GM21447 (cell line): ENCODE results near the gene GPR55.
"Not testable (repeated sequence)": the region's sequence is repeated elsewhere in the genome, so short reads cannot be mapped to it uniquely, and the experiment has no call there.

Experiments used
- ATAC-seq: cut with Tn5 transposase; IDR thresholded peaks from one replicate; pipeline ENCODE4 v1.9.1; 2021; ENCODE audit not compliant: unreplicated experiment

Gene GPR55

GRCh38 chr2:230951396-230951795 lies 26.4 kb upstream of the GPR55 start:
- no peak for ATAC-seq

- ATAC-seq, result no peak
These were observed 25.9 kb upstream of the GPR55 start for GRCh38 chr2:230950874-230951339.

- ATAC-seq, result peak; percentile 56
These were observed 25.2 kb upstream of the GPR55 start for GRCh38 chr2:230949966-230950873.

GRCh38 chr2:230947908-230948365 lies 22.9 kb upstream of the GPR55 start:
- ATAC-seq, result peak; percentile 32

DNA sequence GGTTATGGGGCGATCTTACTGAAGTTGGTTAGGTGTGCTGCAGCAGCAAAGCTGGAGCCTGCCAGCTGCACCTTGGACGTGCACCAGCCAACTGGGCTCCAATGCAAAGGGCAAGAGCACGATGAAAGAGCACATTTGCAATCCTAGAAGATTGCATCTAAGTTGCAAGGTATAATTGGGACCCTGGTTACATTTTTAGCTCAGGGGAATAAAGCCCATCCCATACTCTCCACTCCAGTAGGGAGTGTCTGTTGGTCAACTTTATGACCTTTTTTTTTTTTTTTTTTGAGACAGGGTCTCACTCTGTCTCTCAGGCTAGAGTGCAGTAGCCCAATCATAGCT lies 22.2 kb upstream of the GPR55 start:
- ATAC-seq, result no peak

DNA sequence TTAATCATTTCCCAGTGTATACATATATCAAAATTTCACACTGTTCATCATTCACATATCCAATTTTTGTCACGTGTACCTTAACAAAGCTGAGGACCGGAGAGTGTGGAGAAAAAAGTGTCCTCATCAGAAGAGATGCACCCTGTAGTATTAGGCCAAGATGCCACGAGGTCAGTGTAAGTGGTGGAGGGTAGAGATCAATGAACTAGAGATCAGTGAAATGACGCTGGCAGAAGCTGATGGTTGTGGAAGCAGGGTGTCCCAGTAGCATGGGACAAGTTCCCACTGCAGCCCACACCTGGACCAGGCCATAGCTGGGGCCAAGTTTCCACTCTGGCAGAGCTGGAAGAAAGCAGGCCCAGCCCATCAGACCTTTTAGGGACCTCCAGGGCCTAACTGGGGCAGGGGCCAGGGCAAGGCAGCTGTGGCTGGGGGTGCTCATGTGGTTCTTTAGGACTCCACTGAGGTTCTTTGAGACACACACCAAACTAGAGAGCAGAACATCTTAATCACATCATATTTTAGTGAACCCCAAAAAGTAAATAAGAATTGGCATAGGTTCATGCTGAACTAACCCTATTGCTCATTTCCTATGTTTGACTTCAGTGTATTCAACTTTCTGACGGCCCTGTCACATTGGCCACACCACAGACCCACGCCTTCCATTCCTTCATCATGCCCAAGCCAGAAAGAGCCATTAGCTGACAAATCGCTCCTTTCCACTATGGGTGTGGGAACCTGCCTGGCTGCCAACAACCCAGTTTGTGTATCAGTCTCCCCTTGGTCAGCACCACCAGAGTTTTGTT lies 21.6 kb upstream of the GPR55 start:
- no peak for ATAC-seq

GRCh38 chr2:230944757-230945372 lies 19.8 kb upstream of the GPR55 start:
- ATAC-seq, result no peak

- peak; percentile 50 for ATAC-seq
These were observed 19.1 kb upstream of the GPR55 start for GRCh38 chr2:230944123-230944653.

DNA sequence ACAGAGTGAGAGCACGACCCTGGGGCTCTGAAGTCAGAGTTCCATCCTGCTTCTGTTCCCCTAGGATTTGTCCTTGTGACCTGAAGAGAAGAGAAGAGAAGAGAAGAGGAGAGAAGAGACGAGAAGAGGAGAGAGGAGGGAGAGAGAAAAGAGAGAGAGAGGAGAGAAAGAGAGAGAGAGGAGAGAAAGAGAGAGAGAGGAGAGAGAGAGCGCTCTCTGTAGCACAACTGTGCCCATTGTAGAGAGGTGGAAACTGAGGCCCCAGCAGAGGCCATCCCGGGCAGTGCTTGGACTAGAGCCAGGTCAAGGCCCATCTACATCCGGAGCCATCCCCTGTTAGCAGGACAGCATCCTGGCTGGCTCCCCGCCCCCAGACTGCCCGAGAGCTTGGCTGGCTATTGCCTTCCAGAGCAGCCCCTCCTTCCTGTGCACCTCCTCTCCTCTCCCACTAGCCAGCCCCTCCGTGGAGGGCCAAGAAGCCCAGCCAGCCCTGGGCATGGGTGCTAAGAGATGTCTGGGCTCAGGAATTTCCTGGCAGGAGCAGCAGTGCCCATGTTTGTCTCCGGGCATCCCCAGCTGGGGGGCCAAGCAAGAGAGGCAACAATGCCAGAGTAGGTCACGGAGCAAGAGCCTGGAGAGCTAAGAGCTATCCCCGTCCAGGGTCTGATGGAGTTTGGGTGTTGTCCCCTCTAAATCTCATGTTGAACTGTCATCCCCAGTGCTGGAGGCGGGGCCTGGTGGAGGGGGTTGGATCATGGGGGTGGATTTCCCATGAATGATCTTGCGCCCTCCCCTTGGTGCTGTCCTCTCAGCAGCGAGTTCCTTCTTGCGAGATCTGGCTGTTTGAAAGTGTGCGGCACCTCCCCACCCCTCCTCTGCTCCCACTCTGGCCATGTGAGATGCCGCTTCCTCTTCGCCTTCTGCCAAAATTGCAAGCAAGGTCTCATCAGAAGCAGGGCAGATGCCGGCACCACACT lies 18.2 kb upstream of the GPR55 start:
- ATAC-seq, result peak; percentile 59

DNA sequence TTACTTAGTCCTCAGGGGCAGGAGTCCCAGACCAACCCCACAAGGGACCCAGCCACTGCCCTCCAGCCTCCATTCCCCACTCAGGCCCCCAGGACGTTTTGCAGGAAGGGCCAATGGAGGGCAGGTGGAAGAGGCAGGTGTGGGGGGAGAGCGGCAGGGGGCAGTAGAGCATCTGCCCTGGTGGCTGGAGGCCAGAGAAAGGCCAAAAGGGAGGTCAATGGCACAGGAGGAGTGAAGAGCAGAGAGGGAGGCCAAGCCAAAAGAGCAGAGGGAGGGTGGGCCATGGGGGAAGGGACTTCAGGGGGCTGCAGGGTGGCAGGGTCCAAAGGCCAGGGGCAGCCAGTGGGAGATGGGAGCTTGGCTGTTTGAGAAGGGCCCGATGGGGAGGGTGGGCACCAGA lies 17.3 kb upstream of the GPR55 start:
- no peak for ATAC-seq

DNA sequence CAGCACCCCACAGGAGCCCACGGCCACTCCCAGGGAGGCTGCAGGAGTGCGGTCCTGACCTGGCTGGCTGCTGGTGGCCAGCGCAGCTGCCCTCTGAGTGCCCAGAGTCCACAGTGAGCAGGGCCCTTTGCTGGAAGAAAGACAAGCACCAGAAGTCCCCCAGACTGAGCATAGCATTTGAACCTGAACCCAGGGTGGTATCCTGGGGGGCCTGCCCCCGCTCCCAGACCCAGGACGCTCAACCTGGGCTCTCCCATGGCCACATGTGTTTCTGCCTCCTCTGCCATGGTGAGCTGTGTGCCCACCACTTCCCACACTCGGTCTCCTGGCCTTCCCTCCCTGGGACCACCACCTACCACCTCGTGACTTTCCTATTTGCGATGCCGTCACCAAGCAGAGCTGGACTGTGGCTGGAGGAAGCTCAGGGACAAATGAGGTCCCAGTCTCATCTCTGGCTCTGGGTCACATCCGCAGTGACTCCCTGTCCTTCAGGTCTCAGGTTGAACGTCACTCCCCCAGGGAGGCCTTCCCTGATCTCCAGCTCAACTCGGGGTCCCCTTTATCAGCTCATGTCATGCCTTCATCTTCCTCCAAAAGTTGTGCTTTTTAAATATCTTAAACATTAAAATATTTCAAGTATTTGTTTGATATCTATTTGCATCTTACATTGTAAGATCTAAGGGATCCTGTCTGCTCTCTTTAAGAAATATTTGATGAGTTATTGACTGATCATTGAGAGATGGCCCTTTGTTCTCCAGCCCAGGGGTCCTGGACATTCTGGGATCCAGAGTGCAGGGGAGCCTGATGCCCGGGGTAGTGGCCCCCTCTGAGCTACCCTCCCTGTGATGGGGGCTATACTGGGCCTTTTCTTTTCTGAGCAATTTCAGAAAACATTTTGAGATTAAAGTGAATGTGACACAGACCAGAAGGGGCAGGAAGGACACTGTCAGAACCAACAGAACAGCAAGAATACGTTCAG lies 16.4 kb upstream of the GPR55 start:
- ATAC-seq, result no peak

GRCh38 chr2:230940471-230940815 lies 15.4 kb upstream of the GPR55 start:
- ATAC-seq, result no peak

DNA sequence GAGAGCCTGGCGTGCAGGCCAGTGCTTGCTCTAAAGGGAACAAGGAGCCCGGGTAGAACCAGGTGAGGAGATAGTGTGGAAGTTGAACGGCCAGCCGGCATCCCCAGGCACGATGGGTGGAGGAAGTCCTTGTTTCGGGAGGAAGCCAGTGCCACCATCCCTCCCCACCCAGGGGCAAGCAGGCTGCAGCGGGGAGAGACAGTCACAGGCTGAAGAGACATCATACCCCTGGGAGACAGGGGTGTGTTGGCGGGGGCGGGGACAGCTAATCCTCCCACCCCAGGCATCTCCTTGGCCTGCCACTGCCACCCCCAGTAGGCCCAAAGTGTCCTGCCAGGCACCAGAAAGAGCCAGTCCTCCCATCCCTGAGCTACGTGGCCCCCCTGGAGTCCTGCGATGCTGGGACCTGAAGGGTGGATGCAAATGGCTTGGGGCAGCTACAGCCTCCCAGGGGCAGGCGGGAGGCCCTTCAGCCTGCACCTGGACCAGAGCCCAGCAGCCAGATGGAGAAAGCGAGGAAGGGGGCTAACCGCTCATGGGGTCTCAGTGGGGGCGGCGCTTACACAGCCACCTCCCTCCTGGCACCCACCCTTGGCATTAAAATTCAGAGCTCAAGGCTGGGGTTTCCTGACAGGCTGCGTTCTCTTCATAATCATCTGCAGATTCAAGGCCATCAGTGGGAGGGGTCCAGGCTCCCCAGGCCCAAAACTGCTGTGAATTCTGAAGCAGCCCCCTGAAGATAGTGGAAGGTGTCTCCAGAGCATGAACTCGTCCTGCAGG lies 14.8 kb upstream of the GPR55 start:
- ATAC-seq, result no peak

- ATAC-seq, result no peak
These were observed 14.1 kb upstream of the GPR55 start for GRCh38 chr2:230939066-230939591.

DNA sequence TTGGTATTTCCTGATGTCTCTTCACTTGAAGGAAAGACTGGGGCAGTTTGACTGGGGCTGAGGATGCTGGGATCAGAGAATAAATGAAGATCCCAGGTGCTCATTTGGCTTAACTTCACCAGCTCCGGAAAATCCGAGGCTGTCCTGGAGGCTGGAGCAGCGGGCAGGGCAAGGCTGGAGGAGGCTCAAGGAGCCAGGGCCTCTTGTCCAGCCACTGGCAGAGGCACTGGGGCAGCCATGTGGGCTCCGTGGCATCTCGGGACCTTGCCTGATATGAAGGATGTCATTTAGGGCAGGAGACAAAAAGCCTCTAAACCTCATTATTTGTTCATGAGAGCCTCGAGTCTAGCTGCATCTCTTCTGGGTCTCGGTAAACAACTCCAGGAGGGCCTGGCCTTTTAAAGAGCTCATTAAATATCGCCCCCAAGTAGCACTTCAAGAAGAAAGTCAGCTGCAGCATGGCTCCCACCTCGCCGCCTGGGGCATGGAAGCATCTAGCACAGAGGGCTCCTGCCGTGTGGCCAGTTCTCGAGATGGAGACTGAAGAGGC lies 13.5 kb upstream of the GPR55 start:
- no peak for ATAC-seq

DNA sequence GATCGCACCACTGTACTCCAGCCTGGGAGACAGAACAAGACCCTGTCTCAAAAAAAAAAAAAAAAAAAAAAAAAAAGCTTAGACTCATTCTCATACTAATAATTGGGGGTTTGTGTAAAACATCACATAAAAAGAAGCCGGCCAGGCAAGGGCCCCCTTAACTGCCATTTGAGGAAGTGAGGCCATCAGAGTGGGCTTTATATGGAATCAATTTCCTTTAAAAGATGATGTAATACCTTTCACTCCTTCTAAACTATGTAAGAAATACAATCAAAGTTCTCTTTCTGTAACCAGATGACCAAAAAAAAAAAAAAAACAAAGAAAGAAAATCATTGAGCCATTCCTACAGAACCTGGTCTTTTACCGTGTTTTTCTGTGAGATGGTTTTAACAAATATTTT lies 13.1 kb upstream of the GPR55 start:
- ATAC-seq, result no peak

DNA sequence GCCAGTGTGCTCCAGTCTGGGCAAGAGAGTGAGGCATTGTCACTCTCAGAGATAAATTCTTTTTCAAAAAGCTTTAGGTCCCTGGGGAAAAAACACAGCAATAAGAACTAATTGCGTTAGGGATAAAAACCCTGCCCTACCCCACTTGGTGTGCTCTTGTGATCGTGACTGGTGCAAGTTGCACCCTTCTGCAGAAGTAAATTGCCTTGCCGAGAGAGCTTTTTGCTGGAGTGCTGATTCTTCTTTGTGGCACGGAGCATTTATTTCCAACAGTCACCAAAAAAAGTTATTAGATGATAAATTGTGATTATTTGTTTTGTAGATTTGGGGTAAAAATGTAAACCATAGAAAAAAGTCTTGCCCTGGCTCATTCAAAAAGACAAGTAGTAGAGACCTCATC lies 12.3 kb upstream of the GPR55 start:
- no peak for ATAC-seq

DNA sequence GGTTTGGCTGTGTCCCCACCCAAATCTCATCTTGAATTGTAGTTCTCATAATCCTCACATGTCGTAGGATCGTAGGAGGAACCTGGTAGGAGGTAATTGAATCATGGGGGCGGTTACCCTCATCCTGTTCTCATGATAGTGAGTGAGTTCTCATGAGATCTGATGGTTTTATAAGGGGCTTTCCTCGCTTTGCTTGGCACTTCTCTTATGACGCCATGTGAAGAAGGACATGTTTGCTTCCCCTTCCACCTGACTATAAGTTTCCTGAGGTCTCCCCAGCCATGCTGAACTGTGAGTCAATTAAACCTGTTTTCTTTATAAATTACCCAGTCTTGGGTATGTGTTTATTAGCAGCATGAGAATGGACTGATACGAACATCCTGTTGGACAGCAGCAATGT lies 11.2 kb upstream of the GPR55 start:
- ATAC-seq, result not testable (repeated sequence)
